Liver (tissue), 9 donors: Measurements from ENCODE around the gene P2RX7. TPM values are rescaled to one million over a fixed set of nuclear protein-coding genes. Genes with fewer than 3 reads are reported as not detected.

Source experiments
- DNase-seq: peaks from one replicate; pipeline ENCODE4 v3.0.0-alpha.2; 2017; ENCODE audit warnings: low spot score
- H3K27ac ChIP-seq, 2 donors: one replicate each; pipeline ENCODE4 v1.7.0; 2013; ENCODE audit warnings: inconsistent platforms in 2 of 2, low read length in 2 of 2, control low read depth in 1 of 2, low read depth in 1 of 2, mild to moderate bottlenecking in 1 of 2
- H3K27me3 ChIP-seq, 4 donors: one replicate each; pipeline versions ENCODE4 v1.6.1 to v1.7.0; 2013; ENCODE audit warnings: low read length in 3 of 4, inconsistent platforms in 1 of 4, mild to moderate bottlenecking in 1 of 4, moderate library complexity in 1 of 4; ENCODE audit not compliant: control insufficient read depth in 4 of 4, insufficient read depth in 4 of 4
- H3K36me3 ChIP-seq, 4 donors: one replicate each; pipeline versions ENCODE4 v1.6.1 to v1.7.0; 2013; ENCODE audit warnings: low read length in 3 of 4, mild to moderate bottlenecking in 3 of 4, low read depth in 1 of 4, moderate library complexity in 1 of 4; ENCODE audit not compliant: control insufficient read depth in 4 of 4, insufficient read depth in 3 of 4
- H3K4me1 ChIP-seq, 4 donors: one replicate each; pipeline versions ENCODE4 v1.6.1 to v1.7.0; 2013; ENCODE audit warnings: low read length in 3 of 4, mild to moderate bottlenecking in 3 of 4, moderate library complexity in 1 of 4; ENCODE audit not compliant: control insufficient read depth in 4 of 4, insufficient read depth in 4 of 4
- H3K4me3 ChIP-seq, 3 donors: one replicate each; pipeline versions ENCODE4 v1.6.1 to v1.7.0; 2013; ENCODE audit warnings: low read length in 3 of 3, control low read depth in 1 of 3, low read depth in 1 of 3, mild to moderate bottlenecking in 1 of 3
- H3K9ac ChIP-seq, 2 donors: one replicate each; pipeline ENCODE4 v1.7.0; 2013; ENCODE audit warnings: low read length in 2 of 2, mild to moderate bottlenecking in 2 of 2, moderate library complexity in 2 of 2, control low read depth in 1 of 2, low read depth in 1 of 2
- H3K9me3 ChIP-seq, 4 donors: one replicate each; pipeline versions ENCODE4 v1.6.1 to v1.7.0; 2013; ENCODE audit warnings: low read length in 3 of 4; ENCODE audit not compliant: control insufficient read depth in 4 of 4
- ATF3 ChIP-seq: IDR thresholded peaks from 2 replicates; pipeline ENCODE4 v1.6.1; 2016; ENCODE audit warnings: antibody characterized with exemption
- CTCF ChIP-seq: fragments of 150-350 bp; IDR thresholded peaks from 2 replicates; pipeline ENCODE4 v1.5.1; 2017; ENCODE audit warnings: improper control_type of control experiment, low read depth, low read length; ENCODE audit not compliant: missing input control
- FOXA1 ChIP-seq: IDR thresholded peaks from 2 replicates; pipeline ENCODE4 v1.6.1; 2016; ENCODE audit warnings: antibody characterized with exemption
- FOXA2 ChIP-seq: IDR thresholded peaks from 2 replicates; pipeline ENCODE4 v1.6.1; 2016; ENCODE audit warnings: antibody characterized with exemption
- GABPA ChIP-seq, 2 donors: IDR thresholded peaks in 1 of 2; conservative IDR thresholded peaks in 1 of 2; 2 replicates each; pipeline ENCODE4 v1.6.1; 2016; ENCODE audit warnings: antibody characterized with exemption in 2 of 2, mild to moderate bottlenecking in 1 of 2, moderate library complexity in 1 of 2
- HNF4A ChIP-seq, 2 donors: conservative IDR thresholded peaks; 2 replicates each; pipeline ENCODE4 v1.6.1; 2016; ENCODE audit warnings: antibody characterized with exemption in 2 of 2, mild to moderate bottlenecking in 2 of 2
- HNF4G ChIP-seq: IDR thresholded peaks from 2 replicates; pipeline ENCODE4 v1.6.1; 2016; ENCODE audit warnings: antibody characterized with exemption
- NR2F2 ChIP-seq: IDR thresholded peaks from 2 replicates; pipeline ENCODE4 v1.6.1; 2016; ENCODE audit warnings: antibody characterized with exemption
- RAD21 ChIP-seq, 2 donors: IDR thresholded peaks; 2 replicates each; pipeline ENCODE4 v1.6.1; 2016; ENCODE audit warnings: antibody characterized with exemption in 2 of 2, mild to moderate bottlenecking in 2 of 2
- RXRA ChIP-seq, 2 donors: IDR thresholded peaks; 2 replicates each; pipeline ENCODE4 v1.6.1; 2017 to 2018; ENCODE audit warnings: antibody characterized with exemption in 2 of 2, mild to moderate bottlenecking in 1 of 2
- SP1 ChIP-seq: IDR thresholded peaks from 2 replicates; pipeline ENCODE4 v1.6.1; 2018; ENCODE audit warnings: antibody characterized with exemption, mild to moderate bottlenecking
- TAF1 ChIP-seq: conservative IDR thresholded peaks from 2 replicates; pipeline ENCODE4 v1.6.1; 2016; ENCODE audit warnings: antibody characterized with exemption, mild to moderate bottlenecking
- YY1 ChIP-seq: IDR thresholded peaks from 2 replicates; pipeline ENCODE4 v1.6.1; 2016; ENCODE audit warnings: antibody characterized with exemption, mild to moderate bottlenecking
- WGBS: extraction: QIAGEN DNeasy Blood & Tissue Kit; methylation state at CpG from one replicate; pipeline ENCODE4 v1.1.7; 2013; 5-methylcytosine and 5-hydroxymethylcytosine counted together
- polyA plus RNA-seq, 2 donors: library from polyadenylated mRNA; stranded (reverse) in 1 of 2; unstranded in 1 of 2; fragments of 200-250 nt in 1 of 2; fragments of >200 nt in 1 of 2; fragmentation: Nextera tagmentation in 1 of 2; extraction: Ambion mirVana in 1 of 2; gene quantifications; one replicate each; pipeline versions ENCODE4 v1.2.1 to v1.2.3, GENCODE V29; 2013 to 2015
- total RNA-seq, 2 donors: library from RNA; depleted of rRNA; stranded (reverse); fragments of >200 nt; gene quantifications; one replicate each; pipeline ENCODE4 v1.2.3, GENCODE V29; 2014
- TF ChIP-seq, protein P1 (sequence below): IDR thresholded peaks from 2 replicates; pipeline ENCODE4 v1.6.1; 2016; ENCODE audit warnings: antibody characterized with exemption
- TF ChIP-seq, protein P2 (sequence below): IDR thresholded peaks from 2 replicates; pipeline ENCODE4 v1.6.1; 2016; ENCODE audit warnings: antibody characterized with exemption, mild to moderate bottlenecking
- TF ChIP-seq, protein P3 (sequence below): IDR thresholded peaks from 2 replicates; pipeline ENCODE4 v1.6.1; 2016; ENCODE audit warnings: antibody characterized with exemption
- donor health status: healthy.
- donor health status: healthy.
- donor health status: healthy.
- donor health status: healthy.
- donor health status: healthy.

Gene P2RX7
- total and polyA plus RNA-seq, 4 donors = 1.2 to 3.2 (median 2.2) TPM

GRCh38 chr12:121223292-121224285 lies 90.9 kb downstream of the P2RX7 start:
- H3K27me3 ChIP-seq = no peaks in the 10 kb centered on the region
- peak; percentile 57 for TF ChIP-seq CTCF
- no peak for TF ChIP-seq TAF1
- TF ChIP-seq RAD21 (IDR thresholded peaks at IDR 0.05) = peak; percentile 76 to 83
- H3K4me3 ChIP-seq = no peak overlapping the region
- 72% methylated on average over 19 of the region's 19 CpGs for WGBS
- H3K27ac ChIP-seq = no peak overlapping the region
- H3K9me3 ChIP-seq = no peaks in the 10 kb centered on the region
- no peak overlapping the region for H3K9ac ChIP-seq
- H3K36me3 ChIP-seq = peaks cover 2 to 6% (median 3%) of the 10 kb centered on the region in 4 donors
- peaks cover 3 to 13% (median 4%) of the 10 kb centered on the region in 4 donors for H3K4me1 ChIP-seq
- DNase-seq = no peak

- no peak for DNase-seq
- H3K9me3 ChIP-seq = no peaks in the 10 kb centered on the region
- TF ChIP-seq RAD21 (IDR thresholded peaks at IDR 0.05) = no peak
- no peak for TF ChIP-seq HNF4G
- TF ChIP-seq, protein P1, sequence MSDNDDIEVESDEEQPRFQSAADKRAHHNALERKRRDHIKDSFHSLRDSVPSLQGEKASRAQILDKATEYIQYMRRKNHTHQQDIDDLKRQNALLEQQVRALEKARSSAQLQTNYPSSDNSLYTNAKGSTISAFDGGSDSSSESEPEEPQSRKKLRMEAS = no peak
- TF ChIP-seq YY1 = no peak
- TF ChIP-seq, protein P2, sequence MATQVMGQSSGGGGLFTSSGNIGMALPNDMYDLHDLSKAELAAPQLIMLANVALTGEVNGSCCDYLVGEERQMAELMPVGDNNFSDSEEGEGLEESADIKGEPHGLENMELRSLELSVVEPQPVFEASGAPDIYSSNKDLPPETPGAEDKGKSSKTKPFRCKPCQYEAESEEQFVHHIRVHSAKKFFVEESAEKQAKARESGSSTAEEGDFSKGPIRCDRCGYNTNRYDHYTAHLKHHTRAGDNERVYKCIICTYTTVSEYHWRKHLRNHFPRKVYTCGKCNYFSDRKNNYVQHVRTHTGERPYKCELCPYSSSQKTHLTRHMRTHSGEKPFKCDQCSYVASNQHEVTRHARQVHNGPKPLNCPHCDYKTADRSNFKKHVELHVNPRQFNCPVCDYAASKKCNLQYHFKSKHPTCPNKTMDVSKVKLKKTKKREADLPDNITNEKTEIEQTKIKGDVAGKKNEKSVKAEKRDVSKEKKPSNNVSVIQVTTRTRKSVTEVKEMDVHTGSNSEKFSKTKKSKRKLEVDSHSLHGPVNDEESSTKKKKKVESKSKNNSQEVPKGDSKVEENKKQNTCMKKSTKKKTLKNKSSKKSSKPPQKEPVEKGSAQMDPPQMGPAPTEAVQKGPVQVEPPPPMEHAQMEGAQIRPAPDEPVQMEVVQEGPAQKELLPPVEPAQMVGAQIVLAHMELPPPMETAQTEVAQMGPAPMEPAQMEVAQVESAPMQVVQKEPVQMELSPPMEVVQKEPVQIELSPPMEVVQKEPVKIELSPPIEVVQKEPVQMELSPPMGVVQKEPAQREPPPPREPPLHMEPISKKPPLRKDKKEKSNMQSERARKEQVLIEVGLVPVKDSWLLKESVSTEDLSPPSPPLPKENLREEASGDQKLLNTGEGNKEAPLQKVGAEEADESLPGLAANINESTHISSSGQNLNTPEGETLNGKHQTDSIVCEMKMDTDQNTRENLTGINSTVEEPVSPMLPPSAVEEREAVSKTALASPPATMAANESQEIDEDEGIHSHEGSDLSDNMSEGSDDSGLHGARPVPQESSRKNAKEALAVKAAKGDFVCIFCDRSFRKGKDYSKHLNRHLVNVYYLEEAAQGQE = no peak
- TF ChIP-seq CTCF = no peak
- no peak for TF ChIP-seq TAF1
- TF ChIP-seq, protein P3, sequence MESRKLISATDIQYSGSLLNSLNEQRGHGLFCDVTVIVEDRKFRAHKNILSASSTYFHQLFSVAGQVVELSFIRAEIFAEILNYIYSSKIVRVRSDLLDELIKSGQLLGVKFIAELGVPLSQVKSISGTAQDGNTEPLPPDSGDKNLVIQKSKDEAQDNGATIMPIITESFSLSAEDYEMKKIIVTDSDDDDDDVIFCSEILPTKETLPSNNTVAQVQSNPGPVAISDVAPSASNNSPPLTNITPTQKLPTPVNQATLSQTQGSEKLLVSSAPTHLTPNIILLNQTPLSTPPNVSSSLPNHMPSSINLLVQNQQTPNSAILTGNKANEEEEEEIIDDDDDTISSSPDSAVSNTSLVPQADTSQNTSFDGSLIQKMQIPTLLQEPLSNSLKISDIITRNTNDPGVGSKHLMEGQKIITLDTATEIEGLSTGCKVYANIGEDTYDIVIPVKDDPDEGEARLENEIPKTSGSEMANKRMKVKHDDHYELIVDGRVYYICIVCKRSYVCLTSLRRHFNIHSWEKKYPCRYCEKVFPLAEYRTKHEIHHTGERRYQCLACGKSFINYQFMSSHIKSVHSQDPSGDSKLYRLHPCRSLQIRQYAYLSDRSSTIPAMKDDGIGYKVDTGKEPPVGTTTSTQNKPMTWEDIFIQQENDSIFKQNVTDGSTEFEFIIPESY = no peak
- no peak for TF ChIP-seq ATF3
- TF ChIP-seq SP1 = no peak
- TF ChIP-seq FOXA2 = no peak
- TF ChIP-seq HNF4A (conservative IDR thresholded peaks at IDR 0.05) = no peak
- no peak for TF ChIP-seq RXRA (IDR thresholded peaks at IDR 0.05)
- TF ChIP-seq FOXA1 = no peak
- TF ChIP-seq NR2F2 = no peak
- TF ChIP-seq GABPA (IDR thresholded peaks at IDR 0.05 in 1 of 2, conservative IDR thresholded peaks at IDR 0.05 in 1 of 2) = no peak
- no peaks in the 10 kb centered on the region for H3K27me3 ChIP-seq
- peaks cover 3 to 21% (median 4%) of the 10 kb centered on the region in 4 donors for H3K4me1 ChIP-seq
- no peak overlapping the region for H3K9ac ChIP-seq
- no peak overlapping the region for H3K4me3 ChIP-seq
- 61% methylated on average over 8 of the region's 8 CpGs for WGBS
- H3K36me3 ChIP-seq = peaks cover 2 to 6% (median 3%) of the 10 kb centered on the region in 4 donors
- no peak overlapping the region for H3K27ac ChIP-seq
These were observed 91.9 kb downstream of the P2RX7 start for GRCh38 chr12:121224591-121224990.
